GM18507 (cell line): ENCODE measurements around the gene SLC8A1.

ENCODE experiments used
- DNase-seq: peaks from one replicate; pipeline ENCODE4 v3.0.0; 2011; ENCODE audit warnings: low read depth; ENCODE audit not compliant: insufficient read length; ENCODE audit errors: extremely low spot score
- FAIRE-seq: peaks from 2 replicates; lab custom pipeline; 2011; peaks lifted over from hg19 to GRCh38; lab: Jason Lieb, UNC

SLC8A1 gene

DNA sequence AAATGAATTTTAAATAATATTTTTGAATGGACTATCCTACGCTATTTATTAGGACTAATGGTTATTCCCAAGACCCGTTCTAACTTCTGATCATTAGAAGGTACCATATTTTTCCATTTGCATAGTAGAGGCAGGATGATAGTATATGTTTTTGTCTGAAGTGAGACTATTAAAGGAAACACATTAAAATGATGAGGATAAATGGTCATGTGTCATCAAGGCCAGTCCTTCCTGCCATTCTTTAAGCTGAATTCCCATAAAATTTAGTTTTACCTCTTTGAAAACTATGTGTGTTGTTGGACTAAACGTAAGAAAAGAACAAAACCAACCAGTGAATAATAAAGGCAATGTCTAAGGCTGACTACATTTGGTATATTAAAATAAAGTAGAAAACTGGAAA is 121.8 kb downstream of the SLC8A1 start:
- DNase-seq (no peak), FAIRE-seq (no peak)

DNA sequence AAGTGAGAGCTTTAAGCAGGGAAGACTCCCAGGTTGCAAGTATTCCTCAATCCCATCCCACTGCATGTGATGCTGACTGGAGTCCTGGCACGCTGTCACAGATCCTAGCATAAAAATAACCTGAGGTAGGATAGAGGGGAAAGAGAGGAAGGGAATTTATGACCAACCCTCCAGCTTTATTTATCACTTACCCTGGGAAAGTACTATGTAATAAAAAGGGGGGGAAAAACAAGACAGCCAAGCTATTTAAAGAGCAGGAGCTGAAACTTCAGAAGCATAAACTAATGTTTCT is 122.2 kb downstream of the SLC8A1 start:
- FAIRE-seq (no peak), DNase-seq (no peak)

DNA sequence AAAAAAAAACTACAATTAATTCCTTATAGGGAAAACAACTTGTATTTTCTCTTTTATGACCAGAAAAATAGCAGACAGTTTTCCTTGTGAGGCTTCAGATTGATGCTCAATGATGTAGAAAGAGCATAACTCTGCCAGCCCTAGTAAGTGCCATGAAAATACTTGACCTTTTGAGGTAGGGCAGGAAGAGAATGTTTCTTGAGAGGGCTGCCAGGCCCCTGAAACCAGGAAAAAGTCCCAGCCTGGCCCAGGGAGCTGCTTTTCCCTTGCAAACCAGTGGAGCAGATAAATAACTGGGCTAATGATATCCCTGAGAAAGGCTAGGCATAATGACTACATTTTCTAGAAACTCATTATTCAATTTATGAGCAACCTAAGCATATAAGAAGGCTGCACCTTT is 126.8 kb downstream of the SLC8A1 start:
- no peak for DNase-seq
- no peak for FAIRE-seq

DNA sequence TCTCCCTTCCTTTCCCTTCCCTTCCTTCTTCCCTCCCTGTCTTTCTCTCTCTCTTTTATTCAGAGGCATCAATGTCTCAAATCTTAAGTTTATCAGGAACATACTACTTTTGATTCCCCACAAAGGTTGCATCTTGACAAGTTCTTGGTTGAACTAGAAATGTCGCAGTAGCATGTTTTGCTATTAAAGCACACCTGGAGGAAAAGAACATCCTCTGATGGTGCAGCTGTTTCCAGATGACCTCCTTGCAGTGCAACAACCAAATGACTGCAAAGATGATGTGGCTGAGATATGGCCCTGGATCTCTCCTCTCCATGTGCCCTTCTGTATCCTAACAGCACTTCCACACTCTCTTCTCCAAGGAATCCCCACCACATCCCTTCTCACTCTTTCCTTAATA is 127.2 kb downstream of the SLC8A1 start:
- FAIRE-seq, result no peak
- no peak for DNase-seq

DNA sequence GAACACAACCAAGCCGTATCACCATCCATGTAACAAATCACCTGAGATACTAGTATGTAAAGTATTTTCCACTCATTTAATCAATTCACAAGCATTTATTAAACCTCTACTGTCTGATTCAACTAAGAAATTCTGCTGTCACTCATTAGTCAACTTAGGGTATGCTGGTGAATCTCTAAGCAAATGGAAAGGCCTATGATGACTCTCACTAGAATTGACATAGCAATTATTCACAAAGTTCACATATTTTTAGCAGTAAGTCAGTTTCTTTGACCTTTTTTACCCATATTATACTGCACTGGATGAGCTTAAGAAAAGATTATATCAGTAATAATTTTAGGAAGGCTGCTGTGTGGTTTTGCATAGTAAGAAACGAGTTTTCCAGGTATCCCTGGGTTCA is 130.1 kb downstream of the SLC8A1 start:
- FAIRE-seq (no peak), DNase-seq (no peak)

DNA sequence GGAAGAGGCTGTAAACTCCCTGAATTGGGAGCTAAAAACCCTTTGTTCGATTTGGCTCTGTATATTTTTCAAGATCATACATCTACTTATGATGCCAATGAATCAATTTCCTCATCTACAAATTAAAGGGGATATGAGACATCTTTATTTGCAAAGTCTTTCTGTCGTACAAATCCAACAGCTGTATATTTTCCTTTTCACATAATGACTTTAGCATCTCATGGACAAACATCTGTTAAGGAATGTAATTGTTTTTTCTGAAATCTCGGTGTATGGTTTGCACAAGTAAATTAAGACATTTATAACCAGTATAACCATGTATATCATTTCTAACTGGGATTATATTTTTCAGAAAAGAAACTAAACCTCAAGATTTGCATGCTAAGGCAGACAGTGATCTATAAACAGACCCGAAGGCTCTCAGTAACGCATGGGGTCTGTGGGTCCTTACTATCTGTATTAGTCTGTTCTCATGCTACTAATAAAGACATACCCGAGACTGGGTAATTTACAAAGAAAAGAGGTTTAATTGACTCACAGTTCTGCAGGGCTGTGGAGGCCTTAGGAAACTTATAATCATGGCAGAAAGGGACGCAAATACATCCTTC is 130.8 kb downstream of the SLC8A1 start:
- FAIRE-seq (no peak), DNase-seq (no peak)

DNA sequence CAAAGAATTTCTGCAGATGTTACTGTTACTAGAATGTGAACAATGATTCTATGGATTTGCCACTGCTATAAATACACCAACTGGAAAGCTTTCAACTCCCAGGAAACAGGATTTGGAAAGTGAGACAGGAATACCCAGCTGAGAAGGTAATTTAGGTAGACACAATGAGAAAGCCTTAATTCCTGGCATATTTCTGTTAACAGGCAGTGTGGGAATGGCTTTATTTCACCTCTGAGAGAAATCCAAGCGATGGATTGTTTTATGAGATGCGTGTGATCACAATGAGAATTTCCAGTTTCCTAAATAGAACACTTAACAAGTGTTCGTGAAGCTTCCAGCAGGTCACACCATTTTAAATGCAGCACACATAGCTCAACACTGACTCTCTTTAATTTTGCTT is 133.0 kb downstream of the SLC8A1 start:
- DNase-seq, result no peak
- no peak for FAIRE-seq

DNA sequence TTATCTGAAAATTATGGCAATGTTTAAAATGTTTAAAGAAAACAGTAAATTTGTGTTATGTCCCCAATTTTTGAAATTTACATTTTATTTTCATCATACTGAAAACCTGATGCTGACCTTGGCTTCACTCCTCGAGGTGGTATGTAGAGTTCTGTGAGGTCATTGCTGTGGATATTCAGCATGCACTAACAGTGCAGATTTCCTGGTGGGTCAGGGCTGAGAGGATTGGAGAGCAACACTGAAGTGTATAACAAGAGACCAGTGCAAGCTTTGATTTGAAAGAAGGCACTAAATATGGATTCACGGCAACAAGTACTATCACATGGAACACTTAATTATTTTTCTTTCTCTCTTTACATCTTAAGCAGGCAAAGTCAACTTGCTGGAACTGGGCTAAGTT is 134.1 kb downstream of the SLC8A1 start:
- no peak for DNase-seq
- no peak for FAIRE-seq

DNA sequence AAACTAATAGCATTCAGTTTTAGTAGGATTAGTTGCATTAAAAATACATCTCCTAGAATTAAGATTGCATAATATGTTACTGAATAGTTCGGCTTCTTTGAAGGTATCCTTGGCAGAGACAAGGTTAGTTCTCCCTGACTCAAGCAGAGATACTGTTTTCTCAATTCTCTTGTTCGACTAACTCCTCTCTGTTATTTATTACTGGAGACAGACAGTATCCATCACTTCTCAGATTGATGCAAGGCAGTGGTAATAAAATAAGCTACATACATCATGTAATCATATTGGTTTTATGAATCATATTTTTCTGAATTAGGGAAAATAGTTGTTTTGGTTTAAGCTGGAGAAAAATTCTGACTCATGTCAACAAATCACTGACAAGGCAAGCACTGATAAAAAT is 134.8 kb downstream of the SLC8A1 start:
- FAIRE-seq (no peak), DNase-seq (no peak)

DNA sequence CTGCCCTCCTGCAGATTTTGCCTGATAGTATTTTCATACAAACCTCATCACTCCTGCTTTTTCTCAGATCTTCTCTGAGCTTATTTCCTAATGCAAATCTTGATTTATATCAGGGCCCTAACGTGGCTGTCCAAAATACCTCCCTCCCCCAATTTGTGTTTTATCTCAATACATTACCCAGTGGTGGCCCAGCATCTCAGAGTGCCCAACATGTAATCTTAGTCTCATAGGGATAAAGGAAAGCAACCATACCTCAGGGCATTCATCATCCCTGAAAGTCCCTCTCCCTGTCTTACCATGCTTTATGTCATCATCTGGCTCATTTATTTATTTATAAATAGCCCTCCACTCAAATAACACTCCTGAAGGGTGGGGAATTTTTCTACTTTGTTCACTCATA is 135.3 kb downstream of the SLC8A1 start:
- DNase-seq (no peak), FAIRE-seq (no peak)

DNA sequence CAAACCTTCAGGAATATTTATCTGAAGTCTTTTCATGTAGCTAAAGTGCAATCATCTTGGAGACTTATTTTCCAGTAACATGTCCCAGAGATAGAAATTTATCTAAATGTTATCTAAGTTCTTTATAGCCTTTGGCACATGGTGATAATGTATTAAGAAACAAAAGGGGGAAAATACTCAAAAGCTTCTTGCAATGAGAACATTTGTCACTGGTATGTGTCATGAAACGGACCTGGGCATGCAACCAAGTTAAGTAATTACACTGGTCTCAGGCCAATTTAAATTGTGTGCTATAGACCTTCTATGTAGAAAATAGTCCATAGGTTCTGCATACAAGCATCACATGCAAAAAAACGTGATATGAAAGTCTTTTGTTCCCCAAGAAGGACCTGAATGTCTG is 136.2 kb downstream of the SLC8A1 start:
- FAIRE-seq (no peak), DNase-seq (no peak)

DNA sequence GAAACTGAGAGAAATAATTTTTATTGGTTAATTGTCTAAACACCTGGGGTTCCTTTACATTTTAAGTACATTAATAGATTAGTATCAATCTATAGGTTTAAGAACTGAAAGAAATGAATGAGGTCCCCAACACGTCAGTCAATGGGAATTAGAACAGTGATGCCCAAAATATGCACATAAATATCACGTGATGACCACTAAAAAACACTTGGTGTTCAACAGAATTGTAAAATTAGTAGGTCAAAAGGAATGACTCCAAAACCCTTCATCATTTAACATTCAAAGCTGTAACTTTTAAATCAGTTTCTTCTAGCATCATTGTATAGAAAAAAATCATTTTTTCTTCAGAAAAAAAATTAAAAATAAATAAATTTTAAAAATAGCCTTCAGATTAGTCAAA is 140.9 kb downstream of the SLC8A1 start:
- FAIRE-seq (no peak), DNase-seq (no peak)

DNA sequence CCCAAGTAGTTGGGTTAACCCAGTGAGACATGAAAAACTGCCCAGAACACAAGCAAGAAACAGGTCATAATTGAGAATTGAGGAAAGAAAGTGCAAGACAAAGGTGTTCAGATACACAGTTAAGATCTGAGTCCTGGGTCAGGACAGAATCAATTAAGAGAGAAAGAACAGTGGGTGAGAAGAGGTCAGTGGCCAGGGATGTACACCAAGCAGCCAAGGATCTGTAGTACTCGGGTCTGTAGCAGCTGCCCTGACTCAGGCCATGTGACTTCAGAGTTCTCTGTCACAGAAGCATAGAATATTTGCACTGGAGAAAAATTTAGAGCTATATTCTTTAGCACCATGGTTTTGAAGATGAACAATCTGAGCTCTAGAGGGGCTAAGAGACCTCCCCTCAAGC is 141.6 kb downstream of the SLC8A1 start:
- DNase-seq (no peak), FAIRE-seq (no peak)

DNA sequence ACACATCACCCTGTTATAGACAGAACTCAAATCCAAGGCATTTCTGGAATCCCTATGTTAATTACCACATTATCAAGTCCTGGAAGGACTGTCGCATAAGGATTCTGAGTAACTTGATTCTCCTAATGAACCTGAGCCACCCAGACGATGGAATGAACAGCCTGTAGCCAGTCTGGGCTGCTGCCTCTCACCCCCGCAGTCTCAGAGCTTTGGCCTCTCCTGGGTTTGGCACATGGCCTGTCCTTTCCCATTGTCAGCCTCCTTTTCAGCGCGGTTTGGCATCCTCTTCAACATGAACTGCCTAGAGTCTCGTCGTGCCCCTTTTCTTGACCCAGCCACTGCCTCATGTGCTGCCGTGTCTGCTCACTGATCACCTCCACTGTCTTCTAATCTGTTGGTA is 147.6 kb downstream of the SLC8A1 start:
- FAIRE-seq, result no peak

DNA sequence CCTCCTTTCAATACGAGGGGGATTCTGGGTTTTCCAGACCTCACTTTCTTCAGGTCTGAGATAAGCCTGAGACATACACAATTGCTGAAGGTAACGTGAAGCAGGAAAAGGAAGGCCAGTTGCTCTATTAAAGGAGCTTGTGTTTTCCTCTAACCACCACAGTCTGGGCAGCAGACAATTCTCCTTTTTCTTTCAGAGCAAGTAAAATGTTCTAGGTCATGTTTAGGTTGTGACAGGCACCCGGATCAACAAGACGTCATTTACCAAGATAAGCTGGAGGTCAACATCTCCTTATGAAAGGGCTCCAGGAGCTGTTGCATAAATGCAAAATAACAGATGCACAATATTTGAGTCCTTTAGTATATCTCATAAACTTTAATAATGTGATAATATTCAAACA is 148.1 kb downstream of the SLC8A1 start:
- FAIRE-seq (no peak), DNase-seq (no peak)

More for the DNA sequence above, 147.6 kb downstream of the SLC8A1 start:
- no peak for DNase-seq

DNA sequence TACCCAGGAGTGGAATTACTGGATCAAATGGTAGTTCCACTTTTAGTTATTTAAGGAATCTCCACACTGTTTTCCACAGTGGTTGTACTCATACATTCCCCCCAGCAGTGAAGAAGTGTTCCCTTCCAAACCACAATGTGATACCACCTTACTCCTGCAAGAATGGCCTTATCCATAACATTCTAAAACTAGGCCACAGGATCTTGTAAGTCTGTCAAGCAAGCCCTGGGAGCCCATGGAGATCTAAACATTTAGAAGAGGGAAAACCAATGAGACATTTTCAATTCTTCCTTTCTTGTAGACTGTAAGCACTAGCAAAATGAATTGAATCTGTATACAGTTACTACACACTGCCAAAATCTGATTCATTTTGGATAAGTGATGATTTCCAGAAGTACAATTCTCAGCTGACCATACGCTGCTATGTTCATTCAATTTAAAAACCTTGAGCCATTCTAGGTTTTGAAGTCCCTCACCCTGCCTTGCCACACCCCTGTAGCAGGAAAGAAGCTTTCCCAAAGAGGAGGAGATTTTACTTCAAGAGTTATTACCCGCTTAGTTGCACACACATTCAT is 149.1 kb downstream of the SLC8A1 start:
- DNase-seq, result no peak
- FAIRE-seq, result no peak

DNA sequence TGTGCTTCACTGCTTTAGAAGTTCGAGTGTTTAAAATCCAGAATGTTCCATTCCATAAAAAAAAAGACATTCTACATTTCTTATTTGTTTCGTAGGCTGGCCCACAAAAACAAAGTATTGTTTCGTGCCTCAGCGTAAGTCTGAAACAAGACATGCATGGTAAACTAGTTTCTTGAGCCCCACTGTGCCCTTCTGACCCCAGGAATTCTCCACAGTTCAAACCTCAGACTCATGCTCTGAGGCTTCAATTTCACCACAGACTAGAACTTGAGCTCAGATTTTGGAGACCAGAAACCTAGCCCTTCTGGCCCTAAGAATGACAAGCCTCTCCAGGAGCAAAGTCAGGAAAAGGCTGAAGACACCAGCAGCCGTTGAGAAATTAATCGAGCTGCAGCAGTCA is 151.5 kb downstream of the SLC8A1 start:
- FAIRE-seq, result no peak
- no peak for DNase-seq

DNA sequence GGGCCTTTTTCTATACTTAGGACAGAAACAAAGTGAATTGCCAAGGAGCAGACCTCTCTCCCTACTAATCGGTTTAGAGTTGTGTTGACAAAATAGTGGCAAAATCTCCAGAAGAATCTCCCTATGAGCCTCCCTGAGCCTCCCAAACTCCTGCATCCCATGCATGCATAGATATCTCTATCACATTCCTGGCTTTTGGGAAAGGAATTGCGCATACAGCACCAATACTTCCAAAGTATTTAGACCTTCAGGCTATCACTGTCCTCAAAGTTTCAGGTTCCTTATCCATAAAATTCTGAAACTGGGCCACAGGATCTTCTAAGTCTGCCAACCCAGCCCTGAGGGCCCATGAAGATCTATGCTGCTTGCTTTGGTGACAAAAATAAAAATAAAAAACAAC is 152.1 kb downstream of the SLC8A1 start:
- DNase-seq, result no peak
- no peak for FAIRE-seq

DNA sequence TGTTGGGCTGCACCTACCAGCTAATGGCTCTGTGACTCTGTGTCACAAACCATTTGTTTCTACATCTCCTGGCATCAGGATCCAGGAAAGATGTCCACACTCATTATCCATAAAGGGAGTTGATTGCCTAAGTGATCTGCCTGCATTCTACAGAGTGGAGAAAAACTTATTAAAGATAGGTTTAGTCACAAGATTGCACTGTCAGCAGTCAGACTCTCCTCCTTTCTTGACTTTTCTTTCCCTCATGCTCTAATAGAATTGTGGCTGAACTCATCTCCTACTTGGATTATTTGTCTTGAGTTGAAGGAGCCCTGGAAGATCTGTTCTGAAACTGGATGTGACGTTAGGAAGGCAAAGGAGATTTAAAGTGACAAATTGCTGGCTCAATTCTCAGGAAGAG is 152.7 kb downstream of the SLC8A1 start:
- FAIRE-seq (no peak), DNase-seq (no peak)

DNA sequence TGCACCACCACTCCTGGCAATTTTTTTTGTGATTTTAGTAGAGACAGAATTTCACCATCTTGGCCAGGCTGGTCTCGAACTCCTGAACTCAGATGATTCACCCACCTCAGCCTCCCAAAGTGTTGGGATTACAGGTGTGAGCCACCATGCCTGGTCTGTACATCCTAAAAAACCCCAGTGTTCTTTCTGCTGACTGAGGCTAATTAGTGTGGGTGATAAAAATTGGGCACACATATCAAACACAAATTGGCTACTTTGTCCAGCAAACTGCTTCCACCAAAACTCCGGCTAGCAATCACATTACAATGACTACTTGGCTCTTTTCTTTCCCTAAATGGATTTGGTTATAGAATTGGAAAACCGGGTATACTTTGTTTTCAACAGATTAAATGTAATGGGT is 153.9 kb downstream of the SLC8A1 start:
- FAIRE-seq, result no peak

DNA sequence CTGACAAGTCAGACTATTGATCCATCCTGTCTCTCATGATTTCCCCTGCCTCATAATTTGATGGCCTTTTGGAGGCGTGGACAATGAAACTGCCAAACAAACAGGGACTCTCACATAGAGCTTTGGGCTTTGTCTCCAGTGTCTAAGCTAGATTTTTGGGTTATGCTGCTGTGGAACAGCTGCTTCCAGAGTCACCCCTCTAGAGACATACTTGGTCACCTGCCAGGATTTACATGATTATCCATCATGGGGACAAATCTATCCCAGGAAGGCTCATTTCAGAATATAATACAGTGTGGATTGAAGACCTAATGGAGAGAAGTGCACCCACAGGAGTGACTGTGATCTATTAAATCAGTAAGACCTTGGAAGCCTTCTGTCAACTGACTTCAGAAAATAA is 159.6 kb downstream of the SLC8A1 start:
- no peak for FAIRE-seq
- no peak for DNase-seq

More for the DNA sequence above, 153.9 kb downstream of the SLC8A1 start:
- no peak for DNase-seq

DNA sequence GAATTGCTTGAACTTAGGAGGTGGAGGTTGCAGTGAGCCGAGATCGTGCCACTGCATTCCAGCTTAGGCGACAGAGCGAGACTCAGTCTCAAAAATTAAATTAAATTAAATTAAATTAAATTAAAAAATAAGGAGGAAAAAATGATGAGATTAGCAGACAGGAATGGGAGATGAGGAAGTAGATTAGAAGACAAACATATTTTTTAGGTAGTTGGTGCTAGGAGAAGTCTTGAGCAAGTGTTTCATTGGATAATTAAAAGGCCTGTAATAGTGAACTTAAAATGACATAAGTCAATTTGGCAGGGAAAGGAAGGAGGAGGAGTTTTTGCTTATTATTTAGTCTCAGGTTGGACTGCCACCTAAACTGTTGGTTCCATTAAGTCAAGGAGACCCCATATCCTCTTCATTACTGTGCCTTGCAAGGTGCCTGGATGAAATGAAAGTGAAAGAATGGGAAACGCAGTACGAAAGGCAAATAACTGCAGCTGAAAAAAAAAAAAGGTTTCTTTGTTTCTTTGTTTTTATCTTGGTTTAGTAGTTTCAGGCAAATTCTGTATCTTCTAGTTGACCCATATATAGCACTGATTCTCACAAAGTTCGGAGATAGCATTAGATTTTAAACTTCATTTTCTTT is 162.0 kb downstream of the SLC8A1 start:
- FAIRE-seq (no peak), DNase-seq (no peak)
